Measurements from ENCODE around the gene B4GAT1. TPM values are rescaled to one million over a fixed set of nuclear protein-coding genes. Genes with fewer than 3 reads are reported as not detected.

The B4GAT1 gene
- total and polyA plus RNA-seq, 8 donors: 3.5 to 22.3 (median 17.4) TPM

- Histone ChIP-seq H3K27me3 (no peaks in the 10 kb centered on the region), H3K4me1 (peaks cover 37 to 49% (median 43%) of the 10 kb centered on the region in 4 donors), H3K4me3 (no peak overlapping the region), H3K27ac (no peak overlapping the region), H3K36me3 (peaks cover 48 to 60% (median 58%) of the 10 kb centered on the region in 4 donors), H3K9me3 (no peaks in the 10 kb centered on the region)
- 89 to 97% (median 95%) methylated on average over 21 of the region's 21 CpGs for WGBS, 5 donors
- no peak for DNase-seq
- TF ChIP-seq EP300 (IDR thresholded peaks at IDR 0.05) (no peak), POLR2AphosphoS5 (IDR thresholded peaks at IDR 0.05) (no peak), CTCF (IDR thresholded peaks at IDR 0.05) (no peak)
- intact Hi-C loops (cut with DNase I; ENCODE audit: low total_unique reads): no loop called here
Observed at GRCh38 chr11:66341502-66342126, 5.8 kb downstream of the B4GAT1 start.

GRCh38 chr11:66340596-66341501 lies 6.6 kb downstream of the B4GAT1 start:
- intact Hi-C loops (cut with DNase I; ENCODE audit: low total_unique reads): no loop called here
- Histone ChIP-seq H3K27ac (no peak overlapping the region), H3K4me1 (peaks cover 37 to 49% (median 43%) of the 10 kb centered on the region in 4 donors), H3K27me3 (no peaks in the 10 kb centered on the region), H3K36me3 (peaks cover 48 to 60% (median 58%) of the 10 kb centered on the region in 4 donors), H3K4me3 (no peak overlapping the region), H3K9me3 (no peaks in the 10 kb centered on the region)
- WGBS, 5 donors: 90 to 97% (median 92%) methylated on average over 25 to 28 of the region's 28 CpGs
- no peak for DNase-seq
- TF ChIP-seq POLR2A (IDR thresholded peaks at IDR 0.05): no peak
- no peak for TF ChIP-seq EP300 (IDR thresholded peaks at IDR 0.05)
- no peak for TF ChIP-seq POLR2AphosphoS5 (IDR thresholded peaks at IDR 0.05)
- TF ChIP-seq CTCF (IDR thresholded peaks at IDR 0.05): no peak

- H3K9me3 ChIP-seq: no peaks in the 10 kb centered on the region
- DNase-seq: no peak
Observed at GRCh38 chr11:66339686-66340483, 7.5 kb downstream of the B4GAT1 start.

More at GRCh38 chr11:66339686-66340483, 7.5 kb downstream of the B4GAT1 start:
- TF ChIP-seq CTCF (IDR thresholded peaks at IDR 0.05) (no peak), POLR2A (IDR thresholded peaks at IDR 0.05) (no peak), EP300 (IDR thresholded peaks at IDR 0.05) (no peak), POLR2AphosphoS5 (IDR thresholded peaks at IDR 0.05) (no peak)
- H3K27ac ChIP-seq: no peak overlapping the region
- WGBS, 5 donors: 80 to 84% (median 82%) methylated on average over 14 of the region's 14 CpGs
- H3K4me3 ChIP-seq: no peak overlapping the region
- H3K36me3 ChIP-seq: peaks cover 48 to 60% (median 58%) of the 10 kb centered on the region in 4 donors
- intact Hi-C loops (cut with DNase I; ENCODE audit: low total_unique reads): no loop called here
- no peaks in the 10 kb centered on the region for H3K27me3 ChIP-seq
- peaks cover 39 to 50% (median 45%) of the 10 kb centered on the region in 4 donors for H3K4me1 ChIP-seq

Measured in stomach (tissue), 9 donors.